RCC 7860 (cell line): Measurements from ENCODE around the gene ALDH2.
A peak's percentile ranks its signal among the peaks of the same experiment; 100 is the strongest.
"Not testable (repeated sequence)": the region's sequence is repeated elsewhere in the genome, so short reads cannot be mapped to it uniquely, and the experiment has no call there.

Experiments used
- DNase-seq: peaks from one replicate; pipeline ENCODE4 v3.0.0-alpha.2; 2015; ENCODE audit warnings: low spot score
- FAIRE-seq: peaks from 2 replicates; lab custom pipeline; 2012; peaks lifted over from hg19 to GRCh38; lab: Jason Lieb, UNC

Gene ALDH2

GRCh38 chr12:111758120-111758561, 8.6 kb upstream of the ALDH2 start:
- FAIRE-seq (no peak), DNase-seq (no peak)

GRCh38 chr12:111759271-111759670, 7.5 kb upstream of the ALDH2 start:
- FAIRE-seq (no peak), DNase-seq (no peak)

- DNase-seq (no peak), FAIRE-seq (no peak)
Observed at GRCh38 chr12:111759991-111760390, 6.7 kb upstream of the ALDH2 start.

GRCh38 chr12:111761099-111761498, 5.6 kb upstream of the ALDH2 start:
- FAIRE-seq (no peak), DNase-seq (no peak)

GRCh38 chr12:111761706-111762105, 5.0 kb upstream of the ALDH2 start:
- FAIRE-seq: no peak
- DNase-seq: no peak

GRCh38 chr12:111763552-111763951, 3.2 kb upstream of the ALDH2 start:
- FAIRE-seq, DNase-seq: not testable (repeated sequence)

- no peak for FAIRE-seq
- no peak for DNase-seq
Observed at GRCh38 chr12:111764120-111764821, 2.5 kb upstream of the ALDH2 start.

GRCh38 chr12:111767362-111768158, 827 bp downstream of the ALDH2 start:
- FAIRE-seq (peak; percentile 90), DNase-seq (peak; percentile 79)

GRCh38 chr12:111768159-111768895, 1.6 kb downstream of the ALDH2 start:
- FAIRE-seq (no peak), DNase-seq (no peak)

- FAIRE-seq (no peak), DNase-seq (no peak)
Observed at GRCh38 chr12:111769599-111769998, 2.9 kb downstream of the ALDH2 start.

GRCh38 chr12:111773801-111774551, 7.2 kb downstream of the ALDH2 start:
- FAIRE-seq: peak; percentile 90
- DNase-seq: peak; percentile 81

GRCh38 chr12:111775205-111776193, 8.8 kb downstream of the ALDH2 start:
- FAIRE-seq (peak; percentile 30), DNase-seq (peak; percentile 45)

- DNase-seq: no peak
- no peak for FAIRE-seq
Observed at GRCh38 chr12:111776836-111777344, 10.2 kb downstream of the ALDH2 start.

GRCh38 chr12:111777345-111778045, 10.8 kb downstream of the ALDH2 start:
- FAIRE-seq (peak; percentile 87), DNase-seq (peak; percentile 55)

- FAIRE-seq (no peak), DNase-seq (no peak)
Observed at GRCh38 chr12:111780166-111780565, 13.4 kb downstream of the ALDH2 start.

GRCh38 chr12:111780615-111781014, 13.9 kb downstream of the ALDH2 start:
- DNase-seq (no peak), FAIRE-seq (no peak)

GRCh38 chr12:111781085-111781658, 14.4 kb downstream of the ALDH2 start:
- DNase-seq (no peak), FAIRE-seq (no peak)

- DNase-seq (no peak), FAIRE-seq (no peak)
Observed at GRCh38 chr12:111783046-111783445, 16.3 kb downstream of the ALDH2 start.
